HepG2 (cell line): Measurements from ENCODE around the gene EPG5. TPM values are rescaled to one million over a fixed set of nuclear protein-coding genes. Genes with fewer than 3 reads are reported as not detected.

Experiments used
- ATAC-seq: fragments of 200-7000 bp; cut with Tn5 transposase; 3 replicates; pipeline ENCODE4 v1.9.1; 2020; ENCODE audit warnings: mild to moderate bottlenecking, moderate library complexity
- BruUV-seq: library from RNA; stranded (reverse); fragments of 400-500 nt; replicated peaks from 2 replicates; lab custom pipeline; 2021; lab: Mats Ljungman, UMichigan
- CTCF ChIA-PET: fragments of 300-600 bp; formaldehyde crosslinking; extraction: SDS; loops from one replicate; lab custom pipeline; 2021; ENCODE audit warnings: low total read pairs, inconsistent platforms, low intra/inter-chr PET ratio; lab: Yijun Ruan, JAX
- POLR2A ChIA-PET: fragments of 350-600 bp; sonication (Branson Sonifier 250); formaldehyde crosslinking; loops from one replicate; lab custom pipeline; 2020; ENCODE audit warnings: antibody characterized with exemption, inconsistent platforms; lab: Yijun Ruan, JAX
- DNase-seq: peaks from one replicate; pipeline ENCODE4 v3.0.0-alpha.2; 2015; ENCODE audit warnings: low spot score
- FAIRE-seq: peaks from 3 replicates; lab custom pipeline; 2011; peaks lifted over from hg19 to GRCh38; lab: Jason Lieb, UNC
- H2AFZ ChIP-seq: one replicate; pipeline ENCODE4 v1.6.1; 2011; ENCODE audit warnings: low read length, inconsistent platforms
- H3K27ac ChIP-seq: fragments of 300-600 bp; 3 replicates; pipeline ENCODE4 v1.8.0; 2011; ENCODE audit warnings: mixed run types, mild to moderate bottlenecking, mixed read lengths, low read length, inconsistent platforms; ENCODE audit not compliant: insufficient read depth; ENCODE audit errors: extremely low read length
- H3K27me3 ChIP-seq, 2 experiments: fragments of 200-600 bp in 1 of 2; 2 replicates in 1 of 2; 3 replicates in 1 of 2; pipeline versions ENCODE4 v1.6.0 to v1.8.0; 2011; ENCODE audit warnings: low read length in 2 of 2, mild to moderate bottlenecking in 2 of 2, moderate library complexity in 2 of 2, inconsistent platforms in 1 of 2; ENCODE audit not compliant: insufficient read depth in 2 of 2, control insufficient read depth in 1 of 2
- H3K36me3 ChIP-seq, 2 experiments: fragments of 200-600 bp in 1 of 2; replicated peaks in 1 of 2; 2 replicates in 1 of 2; 3 replicates in 1 of 2; pipeline versions ENCODE4 v1.5.1 to v1.8.0; 2011; ENCODE audit warnings: low read length in 2 of 2, inconsistent platforms in 1 of 2; ENCODE audit not compliant: insufficient read depth in 2 of 2, control insufficient read depth in 1 of 2
- H3K4me1 ChIP-seq: 2 replicates; pipeline ENCODE4 v1.5.1; 2012; ENCODE audit warnings: low read length, inconsistent platforms; ENCODE audit not compliant: insufficient read depth
- H3K4me2 ChIP-seq: 2 replicates; pipeline ENCODE4 v1.6.0; 2011; ENCODE audit warnings: low read depth, low read length, inconsistent platforms
- H3K4me3 ChIP-seq, 3 experiments: fragments of 200-600 bp in 1 of 3; sonication (generic), shearing (Covaris generic) in 1 of 3; replicated peaks in 1 of 3; 2 replicates each; pipeline ENCODE4 v1.5.1; 2011 to 2016; ENCODE audit warnings: low read length in 3 of 3, inconsistent platforms in 2 of 3, low read depth in 2 of 3, mild to moderate bottlenecking in 2 of 3, control low read depth in 1 of 3, mixed read lengths in 1 of 3; ENCODE audit not compliant: insufficient read depth in 1 of 3
- H3K79me2 ChIP-seq: one replicate; pipeline ENCODE4 v1.6.1; 2011; ENCODE audit warnings: low read length, inconsistent platforms; ENCODE audit not compliant: insufficient read depth
- H3K9ac ChIP-seq: 2 replicates; pipeline ENCODE4 v1.6.0; 2011; ENCODE audit warnings: mild to moderate bottlenecking, low read depth, low read length, inconsistent platforms; ENCODE audit not compliant: insufficient read depth
- H3K9me3 ChIP-seq: 2 replicates; pipeline ENCODE4 v1.5.1; 2012; ENCODE audit warnings: mild to moderate bottlenecking, low read length
- H4K20me1 ChIP-seq: 2 replicates; pipeline ENCODE4 v1.6.0; 2011; ENCODE audit warnings: inconsistent platforms, mild to moderate bottlenecking, low read length, moderate library complexity; ENCODE audit not compliant: insufficient read depth
- FOXC1 ChIP-seq: sonication (generic); formaldehyde crosslinking; IDR thresholded peaks from 2 replicates; pipeline ENCODE4 v1.8.0; 2022; ENCODE audit warnings: mild to moderate bottlenecking, missing genetic modification reagents, borderline replicate concordance
- HOXA3 ChIP-seq: sonication (generic); formaldehyde crosslinking; IDR thresholded peaks from 2 replicates; pipeline ENCODE4 v1.5.0; 2020; ENCODE audit warnings: missing genetic modification reagents
- IKZF1 ChIP-seq: fragments of 450-650 bp; IDR thresholded peaks from 2 replicates; pipeline ENCODE4 v1.7.1; 2016
- RFX1 ChIP-seq: fragments of 450-650 bp; IDR thresholded peaks from 2 replicates; pipeline ENCODE4 v1.6.1; 2017
- SMC3 ChIP-seq: IDR thresholded peaks from 2 replicates; pipeline ENCODE4 v1.6.1; 2011; ENCODE audit warnings: low read length, improper control_type of control experiment
- YEATS2 ChIP-seq: sonication (generic); formaldehyde crosslinking; IDR thresholded peaks from 2 replicates; pipeline ENCODE4 v1.4.0; 2020; ENCODE audit warnings: missing genetic modification reagents, borderline replicate concordance
- ZBTB37 ChIP-seq: sonication (generic); formaldehyde crosslinking; IDR thresholded peaks from 2 replicates; pipeline ENCODE4 v1.4.0; 2020; ENCODE audit warnings: mild to moderate bottlenecking, missing genetic modification reagents
- ZFP36 ChIP-seq: fragments of 150-350 bp; IDR thresholded peaks from 2 replicates; pipeline ENCODE4 v1.6.1; 2018; ENCODE audit warnings: borderline replicate concordance, low read length, low read depth; ENCODE audit not compliant: partially characterized antibody
- ZNF253 ChIP-seq: sonication (generic); formaldehyde crosslinking; IDR thresholded peaks from 2 replicates; pipeline ENCODE4 v1.8.0; 2022; ENCODE audit warnings: mild to moderate bottlenecking, missing genetic modification reagents, borderline replicate concordance
- ZNF3 ChIP-seq: IDR thresholded peaks from 2 replicates; pipeline ENCODE4 v1.7.0; 2017; ENCODE audit warnings: inconsistent platforms
- ZNF354B ChIP-seq: sonication (generic); formaldehyde crosslinking; IDR thresholded peaks from 2 replicates; pipeline ENCODE4 v1.8.0; 2022; ENCODE audit warnings: mild to moderate bottlenecking, missing genetic modification reagents
- ZNF451 ChIP-seq: sonication (generic); formaldehyde crosslinking; IDR thresholded peaks from 2 replicates; pipeline ENCODE4 v1.5.0; 2020; ENCODE audit warnings: mild to moderate bottlenecking, missing genetic modification reagents
- WGBS: methylation state at CpG from one replicate; pipeline ENCODE4 v1.1.6; 2017; ENCODE audit warnings: low lambda C conversion rate; 5-methylcytosine and 5-hydroxymethylcytosine counted together
- in situ Hi-C: cut with HindIII; loops from 2 replicates; pipeline ENCODE4 v1.10.0; 2017; ENCODE audit warnings: low pct_unique_long_range_greater_than_20kb; ENCODE audit not compliant: extremely low pct_ligation_motif_present
- intact Hi-C: fragments of 100-400 bp; cut with micrococcal nuclease; formaldehyde crosslinking; loops from one replicate; pipeline ENCODE4 v1.10.0; 2022; ENCODE audit not compliant: unreplicated experiment
- polyA plus RNA-seq, 8 experiments: library from polyadenylated mRNA; depleted of rRNA in 3 of 8; stranded (reverse) in 7 of 8; unstranded in 1 of 8; fragments of >200 nt; fragmentation: Illumina TruSeq in 4 of 8; extraction: Trizol in 4 of 8; gene quantifications; 2 replicates each; pipeline versions ENCODE4 v1.2.1 to v1.2.3, GENCODE V29; 2011 to 2016; ENCODE audit warnings: low read depth in 4 of 8, missing spikeins in 1 of 8, mixed read lengths in 1 of 8; ENCODE audit not compliant: insufficient read depth in 1 of 8
- total RNA-seq, 5 experiments: library from RNA; depleted of rRNA; stranded (reverse); fragments of >200 nt; fragmentation: Illumina TruSeq; extraction: Trizol; gene quantifications; 2 replicates each; pipeline ENCODE4 v1.2.3, GENCODE V29; 2016; ENCODE audit warnings: low read depth in 1 of 5
- TF ChIP-seq, protein P1 (sequence below): sonication (generic); formaldehyde crosslinking; IDR thresholded peaks from 2 replicates; pipeline ENCODE4 v1.5.0; 2020; ENCODE audit warnings: mild to moderate bottlenecking, missing genetic modification reagents, moderate library complexity
- TF ChIP-seq, protein P2 (sequence below): IDR thresholded peaks from 2 replicates; pipeline ENCODE4 v1.6.1; 2016; ENCODE audit warnings: missing compliant biosample characterization, missing genetic modification reagents, borderline replicate concordance
- TF ChIP-seq, protein P3 (sequence below): sonication (generic); formaldehyde crosslinking; IDR thresholded peaks from 2 replicates; pipeline ENCODE4 v1.4.0; 2020; ENCODE audit warnings: missing genetic modification reagents

Gene EPG5
- total and polyA plus RNA-seq, 2 of the 13 experiments (the other 11 are each of a cell fraction or from before 2014, with no cell fraction given) = 6.7 to 9.3 TPM

- BruUV-seq = no TSS peak
- CTCF ChIA-PET = interaction anchor here (0.6 to 1.1 kb wide), 2 partner anchors 158 to 185 kb away, joined by 3 read pairs; no protein-coding TSS in a partner anchor
- no peak for DNase-seq
- no peak overlapping the region for H3K4me2 ChIP-seq
- TF ChIP-seq ZNF354B (CRISPR knock-in tag) = no peak
- TF ChIP-seq, protein P1, sequence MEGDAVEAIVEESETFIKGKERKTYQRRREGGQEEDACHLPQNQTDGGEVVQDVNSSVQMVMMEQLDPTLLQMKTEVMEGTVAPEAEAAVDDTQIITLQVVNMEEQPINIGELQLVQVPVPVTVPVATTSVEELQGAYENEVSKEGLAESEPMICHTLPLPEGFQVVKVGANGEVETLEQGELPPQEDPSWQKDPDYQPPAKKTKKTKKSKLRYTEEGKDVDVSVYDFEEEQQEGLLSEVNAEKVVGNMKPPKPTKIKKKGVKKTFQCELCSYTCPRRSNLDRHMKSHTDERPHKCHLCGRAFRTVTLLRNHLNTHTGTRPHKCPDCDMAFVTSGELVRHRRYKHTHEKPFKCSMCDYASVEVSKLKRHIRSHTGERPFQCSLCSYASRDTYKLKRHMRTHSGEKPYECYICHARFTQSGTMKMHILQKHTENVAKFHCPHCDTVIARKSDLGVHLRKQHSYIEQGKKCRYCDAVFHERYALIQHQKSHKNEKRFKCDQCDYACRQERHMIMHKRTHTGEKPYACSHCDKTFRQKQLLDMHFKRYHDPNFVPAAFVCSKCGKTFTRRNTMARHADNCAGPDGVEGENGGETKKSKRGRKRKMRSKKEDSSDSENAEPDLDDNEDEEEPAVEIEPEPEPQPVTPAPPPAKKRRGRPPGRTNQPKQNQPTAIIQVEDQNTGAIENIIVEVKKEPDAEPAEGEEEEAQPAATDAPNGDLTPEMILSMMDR (CRISPR knock-in tag) = peak; percentile 37
- peak; percentile 39; the same call in 1 of the 2 replicates for TF ChIP-seq SMC3
- TF ChIP-seq, all 625 proteins: peak for 2
- Histone ChIP-seq H3K4me3 (no peak overlapping the region), H3K27ac (no peak overlapping the region), H3K4me1 (no peaks in the 10 kb centered on the region), H4K20me1 (no peaks in the 10 kb centered on the region), H3K9me3 (no peaks in the 10 kb centered on the region), H3K79me2 (no peaks in the 10 kb centered on the region), H2AFZ (no peak overlapping the region), H3K36me3 (peaks cover 0 to 39% of the 10 kb centered on the region in 2 experiments; a peak in 2 of 5 replicates), H3K27me3 (no peaks in the 10 kb centered on the region), H3K9ac (no peak overlapping the region)
- WGBS = 74% methylated on average over 10 of the region's 10 CpGs
- in situ Hi-C loops = no loop called here
- intact Hi-C loops = no loop called here
- POLR2A ChIA-PET = no interaction called here
- FAIRE-seq = peak; percentile 18
- peak; percentile 91 for ATAC-seq
Measured at GRCh38 chr18:45850021-45850420, 117.1 kb downstream of the EPG5 start.

DNA sequence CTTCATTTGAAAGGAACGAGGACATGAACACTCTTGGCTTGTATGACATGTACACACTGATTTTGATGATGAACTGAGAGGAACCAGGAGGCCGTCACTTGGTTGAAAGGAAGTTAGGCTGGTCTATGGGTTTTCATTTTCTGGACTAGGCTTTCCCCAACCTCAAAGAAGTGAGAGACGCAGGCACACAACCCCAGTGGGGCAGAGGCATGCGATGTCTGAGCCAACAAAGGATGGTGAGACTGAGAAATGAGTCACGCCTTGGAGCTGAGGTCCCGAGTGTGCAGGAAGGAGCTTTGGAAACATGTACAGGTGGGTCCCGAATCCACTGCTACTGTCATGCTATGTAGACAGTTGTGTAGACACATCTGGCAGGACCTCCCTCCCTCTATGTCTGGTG is 117.6 kb downstream of the EPG5 start:
- intact Hi-C loops = no loop called here
- H3K79me2 ChIP-seq = no peaks in the 10 kb centered on the region
- no peak for DNase-seq
- H3K9ac ChIP-seq = no peak overlapping the region
- H2AFZ ChIP-seq = no peak overlapping the region
- ChIA-PET POLR2A (no interaction called here), CTCF (interaction anchor here (1.1 kb wide), 1 partner anchor 185 kb away, joined by 3 read pairs; no protein-coding TSS in a partner anchor)
- no peaks in the 10 kb centered on the region for H3K9me3 ChIP-seq
- no peak overlapping the region for H3K4me3 ChIP-seq
- no TSS peak for BruUV-seq
- 97% methylated on average over 6 of the region's 7 CpGs for WGBS
- H3K36me3 ChIP-seq = peaks cover 0 to 34% of the 10 kb centered on the region in 2 experiments; a peak in 2 of 5 replicates
- in situ Hi-C loops = no loop called here
- no peak for FAIRE-seq
- no peak overlapping the region for H3K4me2 ChIP-seq
- no peaks in the 10 kb centered on the region for H3K4me1 ChIP-seq
- no peak overlapping the region for H3K27ac ChIP-seq
- no peaks in the 10 kb centered on the region for H4K20me1 ChIP-seq
- no peak for ATAC-seq
- H3K27me3 ChIP-seq = no peaks in the 10 kb centered on the region
- TF ChIP-seq FOXC1 (no peak), ZNF3 (CRISPR knock-in tag) (no peak), YEATS2 (no peak), ZFP36 (no peak), ZNF253 (no peak), ZBTB37 (CRISPR knock-in tag) (no peak), IKZF1 (no peak), ZNF451 (CRISPR knock-in tag) (no peak), HOXA3 (no peak), RFX1 (no peak)
- TF ChIP-seq, protein P2, sequence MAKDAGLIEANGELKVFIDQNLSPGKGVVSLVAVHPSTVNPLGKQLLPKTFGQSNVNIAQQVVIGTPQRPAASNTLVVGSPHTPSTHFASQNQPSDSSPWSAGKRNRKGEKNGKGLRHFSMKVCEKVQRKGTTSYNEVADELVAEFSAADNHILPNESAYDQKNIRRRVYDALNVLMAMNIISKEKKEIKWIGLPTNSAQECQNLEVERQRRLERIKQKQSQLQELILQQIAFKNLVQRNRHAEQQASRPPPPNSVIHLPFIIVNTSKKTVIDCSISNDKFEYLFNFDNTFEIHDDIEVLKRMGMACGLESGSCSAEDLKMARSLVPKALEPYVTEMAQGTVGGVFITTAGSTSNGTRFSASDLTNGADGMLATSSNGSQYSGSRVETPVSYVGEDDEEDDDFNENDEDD (CRISPR knock-in tag) = no peak
- TF ChIP-seq, protein P3, sequence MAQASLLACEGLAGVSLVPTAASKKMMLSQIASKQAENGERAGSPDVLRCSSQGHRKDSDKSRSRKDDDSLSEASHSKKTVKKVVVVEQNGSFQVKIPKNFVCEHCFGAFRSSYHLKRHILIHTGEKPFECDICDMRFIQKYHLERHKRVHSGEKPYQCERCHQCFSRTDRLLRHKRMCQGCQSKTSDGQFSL = no peak
